Glutamatergic neuron (in vitro differentiated cells): ENCODE results near the gene CNPY2. TPM values are rescaled to one million over a fixed set of nuclear protein-coding genes. Genes with fewer than 3 reads are reported as not detected.
A peak's percentile ranks its signal among the peaks of the same experiment; 100 is the strongest.

ENCODE experiments used
- DNase-seq: peaks from one replicate; pipeline ENCODE4 v3.0.0; 2022
- H3K27ac Mint-ChIP-seq: one replicate; pipeline ENCODE4 v1.8.0; 2020; ENCODE audit warnings: mild to moderate bottlenecking, mixed read lengths, inconsistent platforms; ENCODE audit not compliant: unreplicated experiment
- H3K27me3 Mint-ChIP-seq: one replicate; pipeline ENCODE4 v1.8.0; 2020; ENCODE audit warnings: mild to moderate bottlenecking, moderate library complexity, mixed read lengths, inconsistent platforms; ENCODE audit not compliant: unreplicated experiment
- H3K36me3 Mint-ChIP-seq: one replicate; pipeline ENCODE4 v1.8.0; 2020; ENCODE audit warnings: mild to moderate bottlenecking, mixed read lengths, inconsistent platforms; ENCODE audit not compliant: unreplicated experiment
- H3K4me1 Mint-ChIP-seq: one replicate; pipeline ENCODE4 v1.8.0; 2020; ENCODE audit warnings: mild to moderate bottlenecking, low read depth, mixed read lengths, inconsistent platforms; ENCODE audit not compliant: unreplicated experiment
- H3K4me3 Mint-ChIP-seq: one replicate; pipeline ENCODE4 v1.8.0; 2020; ENCODE audit warnings: mild to moderate bottlenecking, mixed read lengths, inconsistent platforms; ENCODE audit not compliant: unreplicated experiment
- H3K9me3 Mint-ChIP-seq: one replicate; pipeline ENCODE4 v1.8.0; 2020; ENCODE audit warnings: mild to moderate bottlenecking, moderate library complexity, mixed read lengths, inconsistent platforms; ENCODE audit not compliant: unreplicated experiment
- total RNA-seq: library from RNA; stranded (reverse); fragmentation: NEBNext Ultra II Directional; extraction: Animal tissue kit (Norgen Biotek cat#: 25700); gene quantifications from one replicate; pipeline ENCODE4 v1.2.1, GENCODE V29; 2021; ENCODE audit not compliant: unreplicated experiment
- TF ChIP-seq, protein P1 (sequence below): fragments of 200-600 bp; sonication (generic); IDR thresholded peaks from one replicate; pipeline ENCODE4 v1.5.0; 2021; ENCODE audit not compliant: partially characterized antibody, unreplicated experiment

Gene CNPY2
- total RNA-seq, 1 donor from 2014 or later = 141 TPM

DNA sequence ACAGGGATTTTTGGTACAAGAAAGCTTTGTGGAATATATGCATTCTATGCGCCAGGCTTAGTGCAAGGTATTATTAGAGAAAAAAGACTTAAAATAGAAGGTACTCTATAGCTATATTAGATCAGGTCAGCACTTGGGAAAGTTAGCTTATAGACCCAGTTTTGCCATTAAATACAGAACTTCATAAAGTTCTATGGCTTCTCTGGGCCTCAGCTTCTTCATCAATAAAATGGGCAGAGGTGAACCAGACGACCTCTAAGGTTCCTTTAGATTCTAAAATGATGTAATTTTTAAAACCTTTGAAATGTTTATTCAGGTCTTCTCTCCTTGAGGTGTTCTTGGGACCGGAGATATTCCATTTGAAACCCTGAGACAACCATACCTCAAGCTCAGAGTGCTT lies 7.1 kb downstream of the CNPY2 start:
- no peaks in the 10 kb centered on the region for H3K4me1 Mint-ChIP-seq
- DNase-seq = no peak
- peaks cover 2% of the 10 kb centered on the region for H3K9me3 Mint-ChIP-seq
- H3K27me3 Mint-ChIP-seq = no peaks in the 10 kb centered on the region
- no peak overlapping the region for H3K4me3 Mint-ChIP-seq
- H3K27ac Mint-ChIP-seq = no peak overlapping the region
- TF ChIP-seq, protein P1, sequence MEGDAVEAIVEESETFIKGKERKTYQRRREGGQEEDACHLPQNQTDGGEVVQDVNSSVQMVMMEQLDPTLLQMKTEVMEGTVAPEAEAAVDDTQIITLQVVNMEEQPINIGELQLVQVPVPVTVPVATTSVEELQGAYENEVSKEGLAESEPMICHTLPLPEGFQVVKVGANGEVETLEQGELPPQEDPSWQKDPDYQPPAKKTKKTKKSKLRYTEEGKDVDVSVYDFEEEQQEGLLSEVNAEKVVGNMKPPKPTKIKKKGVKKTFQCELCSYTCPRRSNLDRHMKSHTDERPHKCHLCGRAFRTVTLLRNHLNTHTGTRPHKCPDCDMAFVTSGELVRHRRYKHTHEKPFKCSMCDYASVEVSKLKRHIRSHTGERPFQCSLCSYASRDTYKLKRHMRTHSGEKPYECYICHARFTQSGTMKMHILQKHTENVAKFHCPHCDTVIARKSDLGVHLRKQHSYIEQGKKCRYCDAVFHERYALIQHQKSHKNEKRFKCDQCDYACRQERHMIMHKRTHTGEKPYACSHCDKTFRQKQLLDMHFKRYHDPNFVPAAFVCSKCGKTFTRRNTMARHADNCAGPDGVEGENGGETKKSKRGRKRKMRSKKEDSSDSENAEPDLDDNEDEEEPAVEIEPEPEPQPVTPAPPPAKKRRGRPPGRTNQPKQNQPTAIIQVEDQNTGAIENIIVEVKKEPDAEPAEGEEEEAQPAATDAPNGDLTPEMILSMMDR = no peak
- H3K36me3 Mint-ChIP-seq = no peaks in the 10 kb centered on the region

DNA sequence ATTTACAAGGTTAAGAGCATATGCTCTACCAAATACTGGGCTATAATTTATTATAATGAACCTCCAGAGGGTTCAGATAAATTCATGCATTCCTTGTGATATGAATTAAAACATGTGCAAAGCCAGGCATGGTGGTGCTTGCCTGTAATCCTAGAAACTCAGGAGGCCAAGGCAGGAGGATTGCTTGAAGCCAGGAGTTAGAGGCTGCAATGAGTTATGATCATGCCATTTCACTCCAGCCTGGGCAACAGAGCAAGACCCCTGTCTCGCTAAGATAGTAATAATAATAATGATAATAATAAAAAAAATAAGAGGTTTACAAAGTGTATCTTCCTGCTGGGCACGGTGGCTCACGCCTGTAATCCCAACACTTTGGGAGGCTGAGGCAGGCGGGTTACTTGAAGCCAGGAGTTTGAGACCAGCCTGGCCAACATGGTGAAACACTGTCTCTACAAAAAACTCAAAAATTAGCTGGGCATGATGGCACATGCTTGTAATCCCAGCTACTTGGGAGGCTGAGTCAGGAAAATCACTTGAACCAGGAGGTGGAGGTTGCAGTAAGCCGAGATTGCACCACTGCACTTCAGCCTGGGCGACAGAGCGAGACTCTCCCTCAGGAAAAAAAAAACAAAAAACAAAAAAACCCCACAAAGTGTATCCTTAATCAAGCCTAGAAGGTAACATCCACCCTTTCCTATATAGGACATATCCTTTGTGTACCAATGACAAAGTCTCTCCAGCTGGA lies 8.4 kb downstream of the CNPY2 start:
- Mint-ChIP-seq H3K36me3 (no peaks in the 10 kb centered on the region), H3K27ac (no peak overlapping the region), H3K9me3 (peaks cover 2% of the 10 kb centered on the region), H3K4me3 (no peak overlapping the region), H3K4me1 (no peaks in the 10 kb centered on the region), H3K27me3 (no peaks in the 10 kb centered on the region)
- no peak for DNase-seq
- TF ChIP-seq, protein P1 = no peak

DNA sequence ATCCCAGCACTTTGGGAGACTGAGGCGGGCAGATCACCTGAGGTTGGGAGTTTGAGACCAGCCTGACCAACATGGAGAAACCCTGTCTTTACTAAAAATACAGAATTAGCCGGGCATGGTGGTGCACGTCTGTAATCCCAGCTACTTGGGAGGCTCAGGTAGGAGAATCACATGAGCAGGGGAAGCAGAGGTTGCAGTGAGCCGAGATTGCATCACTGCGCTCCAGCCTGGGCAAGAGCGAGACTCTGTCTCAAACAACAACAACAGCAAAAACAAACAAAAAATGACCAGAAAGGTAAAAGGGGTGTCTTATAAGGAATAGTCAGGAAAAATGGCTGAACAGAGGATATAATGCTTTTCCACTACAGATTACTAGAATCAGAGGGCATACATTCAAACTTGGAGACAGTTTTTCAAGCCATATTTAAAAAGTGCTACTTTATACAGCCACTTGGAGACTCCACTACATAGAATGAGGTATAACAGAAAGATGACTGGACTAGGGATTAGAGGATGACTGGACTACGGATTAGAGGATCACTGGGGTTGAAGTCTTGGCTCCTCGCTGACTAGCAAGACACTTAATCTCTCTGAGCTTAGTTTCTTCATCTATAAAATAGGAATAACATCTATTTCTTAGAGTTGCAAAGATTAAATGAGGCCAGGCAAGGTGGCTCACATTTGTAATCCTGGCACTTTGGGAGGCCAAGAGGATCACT lies 10.8 kb downstream of the CNPY2 start:
- Mint-ChIP-seq H3K36me3 (no peaks in the 10 kb centered on the region), H3K9me3 (peaks cover 4% of the 10 kb centered on the region)

DNA sequence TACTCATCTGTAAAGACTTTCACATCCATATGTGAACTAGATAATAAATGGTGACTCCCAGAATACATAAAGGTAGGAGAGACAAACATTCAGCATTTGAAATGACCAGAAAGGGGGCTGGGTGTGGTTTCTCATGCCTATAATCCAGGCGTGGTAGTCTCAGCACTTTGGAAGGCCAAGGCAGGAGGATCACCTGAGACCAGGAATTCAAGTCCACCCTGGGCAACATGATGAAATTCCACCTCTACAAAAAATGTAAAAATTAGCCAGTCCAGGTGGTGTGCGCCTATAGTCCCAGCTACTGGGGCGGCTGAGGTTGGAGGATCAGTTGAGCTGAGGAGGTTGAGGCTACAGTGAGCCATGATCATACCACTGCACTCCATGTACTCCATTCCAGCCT lies 11.5 kb downstream of the CNPY2 start:
- DNase-seq = no peak
- Mint-ChIP-seq H3K27me3 (peaks cover 2% of the 10 kb centered on the region), H3K27ac (no peak overlapping the region), H3K4me1 (peaks cover 10% of the 10 kb centered on the region), H3K36me3 (no peaks in the 10 kb centered on the region), H3K4me3 (no peak overlapping the region), H3K9me3 (peaks cover 8% of the 10 kb centered on the region)
- TF ChIP-seq, protein P1 = no peak

More for the DNA sequence above, 10.8 kb downstream of the CNPY2 start:
- Mint-ChIP-seq H3K27me3 (peaks cover 2% of the 10 kb centered on the region), H3K4me1 (peaks cover 10% of the 10 kb centered on the region), H3K4me3 (no peak overlapping the region), H3K27ac (peak overlapping the region; percentile 52)
- TF ChIP-seq, protein P1 = no peak
- no peak for DNase-seq
